ENCODE measurements around the gene SLC9A4.

The SLC9A4 gene

GRCh38 chr2:102473631-102474030 lies 605 bp downstream of the SLC9A4 start:
- no peak for TF ChIP-seq CTCF (IDR thresholded peaks at IDR 0.05; ENCODE audit: control insufficient read depth, extremely low read depth, insufficient read depth)
- DNase-seq (ENCODE audit: low read depth), result no peak
- no peak overlapping the region for H3K4me3 ChIP-seq (ENCODE audit: low read depth, low read length)

GRCh38 chr2:102474785-102475184 lies 1.8 kb downstream of the SLC9A4 start:
- no peak for TF ChIP-seq CTCF (IDR thresholded peaks at IDR 0.05; ENCODE audit: control insufficient read depth, extremely low read depth, insufficient read depth)
- no peak overlapping the region for H3K4me3 ChIP-seq (ENCODE audit: low read depth, low read length)
- no peak for DNase-seq (ENCODE audit: low read depth)

- H3K4me3 ChIP-seq (ENCODE audit: low read depth, low read length), result no peak overlapping the region
- no peak for TF ChIP-seq CTCF (IDR thresholded peaks at IDR 0.05; ENCODE audit: control insufficient read depth, extremely low read depth, insufficient read depth)
- DNase-seq (ENCODE audit: low read depth), result no peak
These were observed 5.9 kb downstream of the SLC9A4 start for GRCh38 chr2:102478686-102479470.

- DNase-seq (ENCODE audit: low read depth), result no peak
These were observed 7.5 kb downstream of the SLC9A4 start for GRCh38 chr2:102480285-102481195.

GRCh38 chr2:102481931-102482330 lies 8.9 kb downstream of the SLC9A4 start:
- no peak for TF ChIP-seq CTCF (IDR thresholded peaks at IDR 0.05; ENCODE audit: control insufficient read depth, extremely low read depth, insufficient read depth)
- H3K4me3 ChIP-seq (ENCODE audit: low read depth, low read length), result no peak overlapping the region
- no peak for DNase-seq (ENCODE audit: low read depth)

More at GRCh38 chr2:102480285-102481195, 7.5 kb downstream of the SLC9A4 start:
- no peak overlapping the region for H3K4me3 ChIP-seq (ENCODE audit: low read depth, low read length)
- TF ChIP-seq CTCF (IDR thresholded peaks at IDR 0.05; ENCODE audit: control insufficient read depth, extremely low read depth, insufficient read depth), result no peak

- H3K4me3 ChIP-seq (ENCODE audit: low read depth, low read length), result no peak overlapping the region
- no peak for DNase-seq (ENCODE audit: low read depth)
- no peak for TF ChIP-seq CTCF (IDR thresholded peaks at IDR 0.05; ENCODE audit: control insufficient read depth, extremely low read depth, insufficient read depth)
These were observed 10.1 kb downstream of the SLC9A4 start for GRCh38 chr2:102483086-102483485.

Data from LNCaP clone FGC (cell line).